Body of pancreas (tissue), 4 donors: ENCODE measurements around the gene FIBP. TPM values are rescaled to one million over a fixed set of nuclear protein-coding genes. Genes with fewer than 3 reads are reported as not detected.

ENCODE experiments used
- ATAC-seq: fragments of 150-250 bp; one replicate; pipeline ENCODE4 v1.9.1; 2016
- DNase-seq, 4 donors: peaks; one replicate each; pipeline ENCODE4 v3.0.0-alpha.2; 2019
- H3K27ac ChIP-seq, 4 donors: fragments of 200-600 bp; sonication (generic); 1 replicate in 3 of 4; 2 replicates in 1 of 4; pipeline versions ENCODE4 v1.5.1 to v1.6.1; 2016 to 2019; ENCODE audit warnings: mild to moderate bottlenecking in 1 of 4, mixed read lengths in 1 of 4, moderate library complexity in 1 of 4
- H3K27me3 ChIP-seq, 2 donors: fragments of 200-600 bp; sonication (generic); one replicate each; pipeline ENCODE4 v1.6.0; 2016; ENCODE audit warnings: mild to moderate bottlenecking in 1 of 2
- H3K36me3 ChIP-seq, 2 donors: fragments of 200-600 bp; sonication (generic); replicated peaks in 1 of 2; 2 replicates each; pipeline ENCODE4 v1.5.1; 2016; ENCODE audit warnings: low read depth in 2 of 2; ENCODE audit not compliant: insufficient read depth in 1 of 2
- H3K4me1 ChIP-seq: fragments of 200-600 bp; sonication (generic); one replicate; pipeline ENCODE4 v1.6.0; 2016
- H3K4me3 ChIP-seq, 2 donors: fragments of 200-600 bp; sonication (generic); 1 replicate in 1 of 2; 2 replicates in 1 of 2; pipeline ENCODE4 v1.5.1; 2016 to 2019
- H3K9me3 ChIP-seq, 3 donors: fragments of 200-600 bp; sonication (generic); 1 replicate in 2 of 3; 2 replicates in 1 of 3; pipeline ENCODE4 v1.5.1; 2016
- POLR2A ChIP-seq, 3 donors: fragments of 450-650 bp; IDR thresholded peaks; one replicate each; pipeline ENCODE4 v1.6.1; 2016; ENCODE audit warnings: antibody characterized with exemption in 3 of 3, mild to moderate bottlenecking in 2 of 3
- WGBS, 2 donors: methylation state at CpG; one replicate each; pipeline ENCODE4 v1.1.5; 2017; 5-methylcytosine and 5-hydroxymethylcytosine counted together
- intact Hi-C: fragments of 100-400 bp; cut with DNase I; formaldehyde crosslinking; loops from one replicate; pipeline ENCODE4 v1.15.1; 2023
- total RNA-seq, 2 donors: library from RNA; depleted of rRNA; stranded (reverse); fragments of >200 nt; gene quantifications; one replicate each; pipeline ENCODE4 v1.1.0, GENCODE V29; 2016
- TF ChIP-seq, protein P1 (sequence below), 7 experiments: fragments of 450-650 bp in 4 of 7; fragments of 200-600 bp in 3 of 7; sonication (generic) in 3 of 7; IDR thresholded peaks; one replicate each; pipeline ENCODE4 v1.5.1; 2016 to 2019; ENCODE audit warnings: antibody characterized with exemption in 7 of 7

Gene FIBP
- total RNA-seq, 2 donors from 2014 or later, result 40.2 to 49.5 TPM

GRCh38 chr11:65870307-65870658 lies 18.0 kb downstream of the FIBP start:
- no peak overlapping the region for H3K4me3 ChIP-seq
- H3K27me3 ChIP-seq, result no peaks in the 10 kb centered on the region
- H3K27ac ChIP-seq, result no peak overlapping the region
- ATAC-seq, result no peak
- intact Hi-C loops, result no loop called here
- H3K36me3 ChIP-seq, result peaks cover 3 to 4% of the 10 kb centered on the region in 2 donors
- no peak for TF ChIP-seq POLR2A (IDR thresholded peaks at IDR 0.05)
- TF ChIP-seq, protein P1, sequence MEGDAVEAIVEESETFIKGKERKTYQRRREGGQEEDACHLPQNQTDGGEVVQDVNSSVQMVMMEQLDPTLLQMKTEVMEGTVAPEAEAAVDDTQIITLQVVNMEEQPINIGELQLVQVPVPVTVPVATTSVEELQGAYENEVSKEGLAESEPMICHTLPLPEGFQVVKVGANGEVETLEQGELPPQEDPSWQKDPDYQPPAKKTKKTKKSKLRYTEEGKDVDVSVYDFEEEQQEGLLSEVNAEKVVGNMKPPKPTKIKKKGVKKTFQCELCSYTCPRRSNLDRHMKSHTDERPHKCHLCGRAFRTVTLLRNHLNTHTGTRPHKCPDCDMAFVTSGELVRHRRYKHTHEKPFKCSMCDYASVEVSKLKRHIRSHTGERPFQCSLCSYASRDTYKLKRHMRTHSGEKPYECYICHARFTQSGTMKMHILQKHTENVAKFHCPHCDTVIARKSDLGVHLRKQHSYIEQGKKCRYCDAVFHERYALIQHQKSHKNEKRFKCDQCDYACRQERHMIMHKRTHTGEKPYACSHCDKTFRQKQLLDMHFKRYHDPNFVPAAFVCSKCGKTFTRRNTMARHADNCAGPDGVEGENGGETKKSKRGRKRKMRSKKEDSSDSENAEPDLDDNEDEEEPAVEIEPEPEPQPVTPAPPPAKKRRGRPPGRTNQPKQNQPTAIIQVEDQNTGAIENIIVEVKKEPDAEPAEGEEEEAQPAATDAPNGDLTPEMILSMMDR (IDR thresholded peaks at IDR 0.05), result no peak
- peak in 1 of 4 donors; percentile 16 for DNase-seq
- WGBS, 2 donors, result 68 to 70% methylated on average over 5 to 11 of the region's 11 CpGs
- peaks cover 25% of the 10 kb centered on the region for H3K4me1 ChIP-seq
- H3K9me3 ChIP-seq, result no peaks in the 10 kb centered on the region

GRCh38 chr11:65869643-65870306 lies 18.5 kb downstream of the FIBP start:
- 77 to 83% methylated on average over 16 to 24 of the region's 24 CpGs for WGBS, 2 donors
- H3K36me3 ChIP-seq, result peaks cover 3 to 6% of the 10 kb centered on the region in 2 donors
- ATAC-seq, result no peak
- no peak overlapping the region for H3K4me3 ChIP-seq
- peaks cover 25% of the 10 kb centered on the region for H3K4me1 ChIP-seq
- intact Hi-C loops, result no loop called here
- TF ChIP-seq POLR2A (IDR thresholded peaks at IDR 0.05), result no peak
- TF ChIP-seq, protein P1 (IDR thresholded peaks at IDR 0.05), result no peak
- peak in 1 of 4 donors; percentile 12 for DNase-seq
- no peaks in the 10 kb centered on the region for H3K9me3 ChIP-seq
- no peaks in the 10 kb centered on the region for H3K27me3 ChIP-seq
- no peak overlapping the region for H3K27ac ChIP-seq

DNA sequence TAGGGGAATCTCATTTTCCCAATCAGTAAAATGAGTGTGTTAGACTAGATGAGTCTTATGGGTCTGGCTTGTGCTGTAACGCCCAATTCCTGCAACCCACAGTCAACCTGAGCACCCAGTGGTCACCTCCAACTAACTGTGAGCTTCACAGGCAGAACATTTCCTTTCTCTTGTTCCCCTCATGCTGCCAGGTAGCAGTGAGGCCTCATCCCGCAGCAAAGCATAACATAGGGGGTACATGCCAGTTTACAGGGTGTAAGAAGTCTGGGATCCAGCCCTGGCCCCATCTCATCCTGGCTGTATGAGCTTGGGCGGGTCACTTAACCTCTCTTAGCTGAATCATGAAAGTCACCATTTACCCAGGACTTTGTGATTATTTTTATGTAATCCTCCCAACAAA lies 19.4 kb downstream of the FIBP start:
- TF ChIP-seq, protein P1 (IDR thresholded peaks at IDR 0.05), result no peak
- TF ChIP-seq POLR2A (IDR thresholded peaks at IDR 0.05), result no peak
- H3K36me3 ChIP-seq, result peaks cover 3 to 13% of the 10 kb centered on the region in 2 donors
- no peak overlapping the region for H3K4me3 ChIP-seq
- DNase-seq (no peak), ATAC-seq (no peak)
- no peak overlapping the region for H3K27ac ChIP-seq
- intact Hi-C loops, result no loop called here
- H3K27me3 ChIP-seq, result no peaks in the 10 kb centered on the region
- no peaks in the 10 kb centered on the region for H3K9me3 ChIP-seq
- WGBS, 2 donors, result 69 to 82% methylated on average over 3 of the region's 3 CpGs
- peaks cover 20% of the 10 kb centered on the region for H3K4me1 ChIP-seq

- no peak for ATAC-seq
- peak in 1 of 4 donors; percentile 16 for DNase-seq
- intact Hi-C loops, result no loop called here
- H3K36me3 ChIP-seq, result peaks cover 3 to 18% of the 10 kb centered on the region in 2 donors
- peak in 1 of 3 donors; percentile 4 for TF ChIP-seq POLR2A (IDR thresholded peaks at IDR 0.05)
- TF ChIP-seq, protein P1 (IDR thresholded peaks at IDR 0.05), result no peak
- peaks cover 15% of the 10 kb centered on the region for H3K4me1 ChIP-seq
- no peak overlapping the region for H3K4me3 ChIP-seq
- H3K27me3 ChIP-seq, result no peaks in the 10 kb centered on the region
- no peaks in the 10 kb centered on the region for H3K9me3 ChIP-seq
- no peak overlapping the region for H3K27ac ChIP-seq
- WGBS, 2 donors, result 62 to 81% methylated on average over 4 to 19 of the region's 19 CpGs
Observed at GRCh38 chr11:65868076-65868667, 20.1 kb downstream of the FIBP start.
